HG03565 (cell line): ENCODE measurements around the gene PAK5.
A peak's percentile ranks its signal among the peaks of the same experiment; 100 is the strongest.

Source experiments
- ATAC-seq: cut with Tn5 transposase; IDR thresholded peaks from one replicate; pipeline ENCODE4 v1.9.1; 2021; ENCODE audit warnings: mild to moderate bottlenecking, moderate library complexity; ENCODE audit not compliant: unreplicated experiment

The PAK5 gene

DNA sequence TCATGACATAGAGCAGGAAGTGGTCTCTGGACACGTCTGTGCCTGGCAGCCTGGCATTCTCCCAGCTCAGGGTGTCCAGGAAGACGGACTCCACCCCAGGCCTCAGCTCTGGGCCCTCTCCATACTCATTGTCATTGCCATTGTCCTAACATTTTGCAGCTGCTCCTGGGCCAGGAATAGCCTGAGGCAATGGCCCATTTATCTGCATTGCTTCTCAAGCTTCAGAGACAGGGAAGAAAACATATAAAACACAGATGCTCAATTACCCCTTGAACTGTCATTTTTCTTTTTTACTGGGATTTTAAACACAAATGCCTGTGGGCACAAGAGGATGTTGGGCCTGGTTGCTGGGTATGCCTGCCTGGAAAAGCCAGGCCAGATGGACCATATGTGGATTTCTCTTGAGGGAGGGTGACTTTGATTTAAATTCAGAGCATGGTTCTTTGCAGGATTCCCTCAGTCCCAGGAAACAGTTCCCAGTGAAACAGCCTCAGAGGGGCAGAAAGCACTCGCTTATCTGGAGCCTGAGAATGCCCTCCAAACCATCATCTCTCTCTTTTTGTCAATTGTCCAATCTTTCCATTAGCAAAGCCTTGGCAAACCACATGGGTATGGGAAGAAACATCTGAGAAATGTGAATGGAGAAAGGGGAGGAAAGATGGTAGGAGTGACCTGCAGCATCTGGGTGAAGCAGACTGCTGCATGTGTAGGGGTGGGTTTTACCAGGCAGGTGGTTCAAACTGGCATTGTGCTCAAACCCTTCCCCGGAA is 306.6 kb downstream of the PAK5 start:
- no peak for ATAC-seq

DNA sequence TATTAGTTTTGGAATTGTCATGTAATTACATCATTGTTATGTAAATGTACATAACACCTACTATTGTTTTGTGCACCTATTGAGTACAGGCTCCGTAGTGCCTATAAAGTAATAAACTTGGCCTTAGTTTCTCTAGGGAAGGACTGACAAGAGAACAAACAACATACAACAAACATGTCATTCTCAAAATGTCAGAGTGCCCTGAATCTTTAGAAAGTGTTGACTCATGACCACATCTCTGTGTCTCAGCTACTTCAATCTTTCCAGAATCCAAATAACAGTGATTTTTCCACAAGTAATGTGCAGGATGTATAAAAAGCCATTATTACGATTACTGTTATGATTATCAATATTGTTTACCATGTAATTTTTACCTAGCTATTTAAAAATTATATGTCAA is 307.3 kb downstream of the PAK5 start:
- ATAC-seq: no peak

GRCh38 chr20:9523636-9524035 is 315.2 kb downstream of the PAK5 start:
- no peak for ATAC-seq

DNA sequence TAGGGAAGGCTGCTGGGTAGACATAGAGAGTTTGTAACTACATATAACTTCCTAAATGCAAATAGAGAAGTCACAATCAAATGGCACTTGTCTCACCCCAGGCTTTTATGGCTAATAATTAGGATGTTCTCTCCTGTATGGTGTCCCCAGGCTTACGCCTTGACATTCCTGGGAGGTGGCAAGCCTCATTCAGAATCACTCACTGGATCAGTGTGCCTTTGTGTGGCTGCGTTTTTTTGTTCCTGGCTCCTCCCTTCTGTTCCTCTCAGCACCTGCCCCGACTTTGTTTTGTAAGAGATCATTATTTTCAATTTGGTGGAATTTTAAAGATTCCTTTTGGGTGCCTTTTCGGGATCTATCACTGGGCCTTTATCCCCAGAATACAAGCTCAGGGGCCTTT is 318.8 kb downstream of the PAK5 start:
- no peak for ATAC-seq

DNA sequence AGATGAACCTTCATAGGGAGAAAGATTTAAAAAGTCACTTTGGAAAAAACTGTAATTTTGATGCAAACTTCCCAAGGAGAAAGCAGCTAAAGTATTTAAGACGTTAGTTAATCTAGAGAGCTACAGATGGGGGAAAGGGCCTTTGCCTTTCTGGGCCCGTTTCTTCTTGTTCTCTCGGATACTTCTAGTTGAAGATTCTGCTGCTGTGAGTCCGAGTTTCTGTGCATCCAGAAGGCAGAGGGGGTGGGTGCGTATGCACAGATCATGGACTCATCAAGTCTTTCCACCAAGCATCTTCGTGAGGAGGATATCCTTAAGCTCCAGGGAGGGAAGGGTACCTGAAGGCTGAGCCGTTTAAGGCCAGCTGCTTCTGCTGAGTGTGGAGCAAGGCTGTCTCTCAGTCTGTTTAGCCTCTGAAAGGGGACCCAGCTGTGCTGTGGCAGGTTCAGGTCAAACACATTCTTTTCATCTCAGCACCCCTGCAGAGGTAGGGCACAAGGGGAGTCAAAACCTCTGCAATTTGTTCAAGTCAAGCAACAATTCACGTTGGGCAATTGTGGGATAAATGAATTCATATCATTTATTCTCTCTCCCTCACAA is 320.2 kb downstream of the PAK5 start:
- no peak for ATAC-seq

DNA sequence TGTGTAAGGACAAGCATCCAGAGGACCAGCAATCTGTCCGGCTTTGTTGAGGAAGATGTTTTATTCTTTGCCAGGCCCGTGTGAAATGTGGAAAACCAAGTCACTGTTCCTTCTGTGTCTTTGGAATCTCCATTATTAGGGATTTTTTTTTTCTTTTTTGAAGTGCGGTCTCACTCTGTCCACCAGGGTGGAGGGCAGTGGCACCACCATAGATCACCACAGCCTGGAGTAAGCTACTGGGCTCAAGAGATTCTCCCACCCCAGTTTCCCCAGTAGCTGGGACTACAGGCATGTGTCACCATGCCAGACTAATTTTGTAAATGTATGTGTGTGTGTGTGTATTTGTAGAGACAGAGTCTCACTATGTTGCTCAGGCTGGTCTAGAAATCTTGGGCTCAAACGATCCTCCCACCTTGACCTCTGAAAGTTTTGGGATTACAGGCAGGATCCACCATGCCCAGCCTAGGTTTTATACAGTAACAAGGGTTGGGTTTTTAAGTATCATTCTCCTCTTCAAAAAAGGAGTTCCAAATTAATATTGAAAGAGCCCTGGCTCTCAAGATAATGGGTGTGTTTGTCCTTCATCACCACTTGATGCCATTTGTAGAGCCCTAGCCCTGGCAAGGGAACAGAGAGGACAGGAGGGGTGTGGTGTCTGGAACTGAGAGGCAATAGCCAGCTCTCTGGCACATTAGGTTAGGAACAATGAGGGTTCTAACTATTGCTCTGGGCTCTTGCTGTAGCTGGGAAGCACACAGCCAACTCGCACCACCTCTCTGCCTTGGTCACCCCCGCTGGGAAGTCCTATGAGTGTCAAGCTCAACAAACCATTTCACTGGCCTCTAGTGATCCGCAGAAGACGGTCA is 321.3 kb downstream of the PAK5 start:
- no peak for ATAC-seq

GRCh38 chr20:9516234-9516871 is 322.5 kb downstream of the PAK5 start:
- ATAC-seq: no peak

DNA sequence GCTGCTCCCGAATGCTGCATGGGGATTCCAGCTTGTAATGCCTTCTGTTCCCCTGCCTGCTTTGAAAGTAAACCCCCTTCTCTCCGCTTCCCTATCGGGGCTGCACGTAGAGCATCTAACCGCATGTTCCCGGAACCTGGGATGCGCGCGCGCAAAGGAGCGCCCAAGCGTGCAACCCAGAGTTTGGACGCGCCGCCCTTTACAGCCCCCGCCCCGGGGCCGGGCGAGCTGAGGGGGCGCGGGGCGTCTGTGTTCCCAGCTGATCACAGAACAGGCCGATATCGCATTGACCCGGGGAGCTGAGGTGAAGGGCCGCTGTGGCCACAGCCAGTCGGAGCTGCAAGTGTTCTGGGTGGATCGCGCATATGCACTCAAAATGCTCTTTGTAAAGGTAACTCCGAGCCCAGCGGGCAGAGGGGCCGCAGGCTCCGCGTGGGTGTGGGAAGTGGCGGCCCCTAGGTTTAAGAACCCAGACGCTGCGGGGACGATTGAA is 323.1 kb downstream of the PAK5 start:
- no peak for ATAC-seq

GRCh38 chr20:9515214-9515585 is 323.7 kb downstream of the PAK5 start:
- ATAC-seq: no peak

DNA sequence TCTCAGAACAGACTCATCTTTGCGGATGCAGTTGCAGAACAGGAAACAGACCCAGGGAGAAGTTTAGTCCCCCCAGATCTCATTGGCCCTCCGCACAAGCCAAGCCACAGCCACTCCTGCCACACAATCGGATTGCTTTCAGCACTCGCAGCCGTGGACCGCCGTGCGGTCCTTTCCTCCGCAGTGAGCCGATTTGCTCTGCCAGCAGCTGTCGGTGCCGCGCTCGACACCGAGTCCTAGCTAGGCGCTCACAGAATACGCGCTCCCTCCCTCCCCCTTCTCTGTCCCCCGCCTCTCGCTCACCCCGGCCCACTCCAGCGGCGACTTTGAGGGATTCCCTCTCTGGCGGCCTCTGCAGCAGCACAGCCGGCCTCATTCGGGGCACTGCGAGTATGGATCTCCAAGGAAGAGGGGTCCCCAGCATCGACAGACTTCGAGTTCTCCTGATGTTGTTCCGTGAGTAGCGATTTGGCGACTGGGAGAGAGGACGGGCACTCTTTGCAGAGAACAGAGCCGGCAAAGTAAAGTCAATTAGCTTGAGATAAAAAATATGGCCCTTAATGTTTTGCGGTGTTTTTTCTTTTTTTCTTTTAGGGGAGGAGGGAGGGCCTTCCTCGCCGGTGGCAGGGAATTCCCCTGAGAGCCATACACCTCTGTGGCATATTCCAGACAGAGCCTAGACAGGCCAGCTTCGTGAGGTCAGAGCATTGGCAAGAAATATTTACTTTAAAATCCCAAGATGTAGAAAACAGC is 324.2 kb downstream of the PAK5 start, which contains the start of gene LAMP5:
Gene LAMP5 (plus strand): TSS at position 130 of the 753 bp plus-strand sequence. CDS start 263 bp downstream, at position 393.
- ATAC-seq: no peak

GRCh38 chr20:9514072-9514460 is 324.8 kb downstream of the PAK5 start:
- no peak for ATAC-seq

DNA sequence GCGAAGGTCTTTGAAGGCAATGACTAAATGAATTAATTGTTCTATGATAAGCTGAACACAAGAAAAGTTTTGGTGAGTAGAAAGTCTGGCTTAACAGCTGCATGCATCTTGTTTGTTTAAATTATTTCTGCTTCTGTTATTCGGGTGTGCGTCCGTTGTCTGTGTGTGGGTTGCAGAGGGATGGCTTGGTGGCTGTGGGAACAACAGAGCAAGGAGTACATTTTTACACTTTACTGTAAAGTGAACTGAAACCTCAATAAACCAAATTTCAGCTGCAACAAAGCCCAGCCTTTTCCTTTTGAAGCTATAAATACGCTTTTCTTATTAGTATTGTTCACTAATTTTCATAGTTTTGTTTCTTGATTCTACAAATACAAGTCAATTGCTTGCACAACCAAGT is 328.0 kb downstream of the PAK5 start:
- peak; percentile 64 for ATAC-seq

GRCh38 chr20:9509246-9509645 is 329.6 kb downstream of the PAK5 start:
- no peak for ATAC-seq

DNA sequence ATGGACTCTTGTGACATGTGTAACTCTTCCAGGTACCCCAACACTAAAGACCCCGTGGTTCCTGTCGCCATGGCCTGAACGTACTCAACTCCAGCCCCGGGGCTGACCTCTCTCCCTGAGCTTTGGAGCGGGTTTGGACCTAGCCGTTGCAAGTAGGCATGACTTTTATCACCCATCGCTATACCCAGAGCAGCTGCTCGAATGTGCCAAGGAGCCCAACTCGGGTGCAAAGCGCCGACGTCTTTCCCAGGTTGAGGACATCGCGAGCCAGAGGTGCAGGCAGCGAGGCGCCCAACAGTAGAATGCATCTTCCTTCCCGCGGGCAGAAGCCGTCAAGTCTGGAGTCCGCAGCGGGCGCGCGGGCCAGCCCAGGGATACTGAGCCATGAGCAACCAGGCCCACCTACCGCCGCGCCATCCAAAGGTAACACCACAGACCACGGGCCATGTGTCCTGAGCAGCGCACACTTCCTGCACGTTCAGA is 330.1 kb downstream of the PAK5 start:
- no peak for ATAC-seq

DNA sequence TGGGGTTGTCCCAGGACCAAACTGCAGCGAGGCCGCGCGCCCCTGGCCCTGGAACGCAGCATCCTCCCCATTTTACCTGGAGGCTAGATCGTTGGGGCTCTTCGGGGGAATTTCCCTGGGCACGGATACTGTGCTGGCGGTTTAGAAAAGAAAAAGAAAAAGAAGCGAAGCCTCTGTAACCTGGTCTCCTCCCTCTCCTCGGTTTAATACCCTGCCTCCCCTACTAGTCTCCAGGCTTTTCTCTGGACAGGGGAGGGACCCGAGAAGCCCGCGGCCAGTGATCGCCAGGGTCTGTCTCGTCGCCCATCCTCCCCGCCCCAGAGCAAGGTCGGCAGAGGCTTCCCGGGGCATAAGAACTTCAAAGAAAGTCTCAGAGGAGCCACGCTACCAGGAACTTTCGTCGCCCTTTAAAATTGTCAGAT is 330.6 kb downstream of the PAK5 start:
- ATAC-seq: no peak

DNA sequence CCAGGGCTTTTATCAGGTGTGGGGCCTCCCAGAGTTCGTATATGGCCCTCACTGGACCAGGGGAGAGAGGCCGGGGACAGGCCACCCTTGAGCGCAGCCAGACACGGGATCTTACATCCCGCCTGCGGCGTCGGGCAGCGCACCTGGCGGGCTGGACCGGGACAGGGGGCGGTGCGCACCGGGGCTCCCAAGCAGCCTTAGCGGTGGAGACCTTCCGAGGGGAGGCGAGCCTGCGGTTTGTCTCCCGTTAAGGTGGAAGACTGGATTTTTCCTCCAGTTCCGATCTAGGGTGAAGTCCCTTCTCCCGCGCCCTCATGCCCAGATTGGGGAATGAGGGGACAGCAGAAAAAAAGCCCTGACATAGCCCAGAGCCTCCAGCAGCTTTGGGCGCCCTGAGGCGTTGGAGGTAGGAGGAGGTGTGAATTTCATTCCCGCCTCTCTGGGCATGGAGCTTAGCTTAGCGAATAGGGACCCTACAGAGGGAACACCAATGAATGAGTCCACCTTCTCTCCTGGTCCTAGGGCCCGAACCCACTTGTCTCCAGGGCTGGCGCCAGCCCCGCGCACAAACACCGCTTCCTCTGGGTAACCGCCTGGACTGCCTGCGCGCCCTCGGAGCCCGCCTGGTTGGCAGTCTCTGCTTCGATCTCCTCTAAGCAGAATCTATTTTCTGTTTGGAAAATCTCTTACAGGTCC is 331.2 kb downstream of the PAK5 start:
- no peak for ATAC-seq

- no peak for ATAC-seq
Observed at GRCh38 chr20:9506964-9507369, 331.9 kb downstream of the PAK5 start.

GRCh38 chr20:9506280-9506821 is 332.5 kb downstream of the PAK5 start:
- no peak for ATAC-seq

DNA sequence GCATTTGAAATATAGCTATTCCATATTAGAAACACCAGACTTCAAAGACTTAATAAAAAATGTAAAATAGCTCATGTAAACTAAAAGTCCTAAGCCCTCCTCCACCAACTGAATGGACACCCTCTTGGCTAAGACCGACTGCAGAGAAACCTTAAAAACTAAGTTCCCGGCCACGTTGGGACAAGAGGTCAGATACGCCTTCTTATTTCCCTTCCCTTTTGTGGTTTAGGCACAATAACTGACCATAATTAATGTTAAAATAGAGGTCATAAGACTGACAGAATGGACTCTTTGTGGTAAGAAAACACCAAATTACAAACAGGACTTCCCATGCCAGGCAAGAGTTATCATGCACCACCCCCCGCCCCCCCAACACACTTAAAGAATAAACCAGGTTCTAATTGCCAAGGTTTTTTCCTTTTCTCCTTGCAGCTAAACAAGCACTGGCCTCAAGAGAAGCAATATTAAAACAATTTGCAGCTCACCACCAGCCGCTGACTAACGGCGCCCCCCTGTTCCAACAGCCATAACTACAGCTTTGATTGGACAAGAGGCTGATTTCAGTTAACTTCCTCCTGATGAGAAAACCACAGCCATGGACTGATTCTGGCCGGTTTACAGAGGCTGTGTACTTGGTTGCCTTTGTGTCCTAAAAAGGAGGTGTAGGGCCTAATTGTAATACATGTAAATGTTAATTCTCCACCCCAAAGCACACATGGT is 335.2 kb downstream of the PAK5 start:
- ATAC-seq: no peak
